IPS-18c (cell line): ENCODE results near the gene NPAS2.

ENCODE experiments used
- H3K4me3 ChIP-seq: 2 replicates; pipeline ENCODE4 v1.7.0; 2013; ENCODE audit warnings: low read depth, mild to moderate bottlenecking, low read length, moderate library complexity; ENCODE audit not compliant: insufficient read depth
- H3K9me3 ChIP-seq: one replicate; pipeline ENCODE4 v1.6.1; 2013; ENCODE audit warnings: mild to moderate bottlenecking, low read length, moderate library complexity; ENCODE audit not compliant: control insufficient read depth, insufficient read depth

NPAS2 gene

GRCh38 chr2:100789361-100789760 is 30.6 kb upstream of the NPAS2 start:
- H3K4me3 ChIP-seq, result no peak overlapping the region
- H3K9me3 ChIP-seq, result peaks cover 2% of the 10 kb centered on the region

DNA sequence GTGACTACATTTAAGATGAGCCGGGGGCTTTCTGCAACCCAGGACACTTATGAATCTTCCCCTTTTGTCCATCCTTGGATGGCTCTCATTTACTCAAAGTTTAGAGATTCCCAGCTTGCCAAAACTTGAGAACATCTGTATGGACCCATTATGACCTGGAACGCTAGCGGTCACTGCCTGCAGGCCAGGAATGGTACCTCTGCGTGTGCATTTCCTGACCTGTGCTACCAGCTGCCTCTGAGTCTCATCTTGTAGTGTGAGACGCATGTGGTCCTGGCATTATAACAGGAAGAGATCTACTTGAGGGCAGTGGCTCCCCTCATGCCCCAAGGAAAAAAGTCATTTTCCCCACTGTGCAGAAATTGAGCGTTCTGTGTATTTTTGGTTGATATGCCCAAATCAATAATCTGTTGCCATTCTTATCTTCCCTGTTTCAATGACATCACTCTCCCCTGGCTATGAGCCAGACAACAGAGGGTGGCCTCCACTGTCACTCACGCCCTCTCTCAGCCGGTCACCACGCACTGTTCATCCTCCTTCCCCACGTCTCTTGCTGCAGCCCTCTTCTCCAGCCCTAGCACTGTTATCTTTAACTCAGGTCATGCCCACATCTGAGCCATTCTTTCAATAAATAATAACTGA is 28.5 kb upstream of the NPAS2 start:
- Histone ChIP-seq H3K9me3 (no peaks in the 10 kb centered on the region), H3K4me3 (no peak overlapping the region)

DNA sequence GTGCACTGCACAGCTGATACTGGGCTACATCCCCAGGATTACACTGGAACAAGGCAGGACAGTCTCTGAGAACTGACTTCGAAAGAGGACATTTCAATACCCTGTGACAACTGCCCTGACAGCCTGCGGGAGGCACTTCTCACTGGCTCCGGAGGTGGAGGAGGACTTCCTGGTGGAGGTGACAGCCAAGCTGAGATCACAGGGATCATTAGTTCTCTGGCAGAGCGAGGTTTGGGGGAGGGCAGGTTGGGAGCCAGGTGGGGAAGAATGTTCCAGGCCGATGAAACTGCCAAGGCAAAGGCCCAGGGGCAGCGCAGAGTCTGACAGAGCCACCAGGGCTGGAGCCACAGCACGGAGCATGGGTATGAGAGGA is 28.0 kb upstream of the NPAS2 start:
- Histone ChIP-seq H3K9me3 (no peaks in the 10 kb centered on the region), H3K4me3 (no peak overlapping the region)

GRCh38 chr2:100793220-100793619 is 26.7 kb upstream of the NPAS2 start:
- Histone ChIP-seq H3K9me3 (no peaks in the 10 kb centered on the region), H3K4me3 (no peak overlapping the region)

DNA sequence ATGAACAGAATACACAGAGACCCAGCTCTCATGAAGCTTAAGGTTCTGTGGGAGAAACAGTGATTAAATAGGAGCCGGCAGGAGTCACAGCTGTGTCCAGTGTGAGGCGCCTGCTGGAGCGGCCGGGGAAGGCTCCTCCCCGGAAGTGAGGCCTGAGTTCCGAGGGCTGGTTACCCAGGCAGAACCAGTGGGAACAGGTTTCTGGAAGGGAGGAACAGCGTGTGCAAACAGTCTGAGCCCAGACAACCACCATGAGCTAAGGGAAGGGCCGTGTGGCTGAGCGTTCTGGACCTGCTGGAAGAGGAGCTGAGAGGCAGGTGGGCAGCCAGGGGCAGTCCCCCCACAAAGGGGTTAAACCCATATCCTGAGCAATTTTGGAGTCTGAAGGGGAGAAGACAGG is 26.0 kb upstream of the NPAS2 start:
- Histone ChIP-seq H3K4me3 (no peak overlapping the region), H3K9me3 (no peaks in the 10 kb centered on the region)

DNA sequence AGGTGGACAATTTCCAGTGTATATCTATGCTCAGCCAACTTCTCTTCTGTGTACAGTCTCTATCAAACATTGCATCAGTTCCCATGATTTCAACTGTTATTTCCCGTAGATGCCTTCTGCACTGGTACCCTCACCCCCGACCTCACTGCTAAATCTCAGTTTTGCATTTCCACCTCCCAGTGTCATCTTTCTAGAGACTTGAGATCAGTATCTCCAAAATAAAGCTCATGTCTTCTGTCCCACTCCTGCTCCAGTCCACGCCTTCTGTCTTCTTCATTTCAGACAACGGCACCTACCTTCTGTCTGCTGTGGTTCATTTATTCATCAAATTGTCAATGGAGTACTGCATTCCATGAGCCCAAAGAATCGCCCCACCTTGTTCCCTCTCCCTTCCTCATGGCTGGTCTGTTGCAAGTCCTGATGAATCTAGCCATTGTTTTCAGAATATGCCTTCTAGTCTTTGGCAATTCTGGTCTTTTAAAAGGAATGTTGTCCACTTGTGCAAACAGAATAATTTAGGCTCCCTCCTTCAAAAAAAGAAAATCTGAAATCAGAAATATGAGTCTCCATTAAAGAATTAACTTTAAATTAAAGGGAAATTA is 23.3 kb upstream of the NPAS2 start:
- H3K9me3 ChIP-seq, result no peaks in the 10 kb centered on the region
- H3K4me3 ChIP-seq, result no peak overlapping the region

- H3K9me3 ChIP-seq, result no peaks in the 10 kb centered on the region
- no peak overlapping the region for H3K4me3 ChIP-seq
These were observed 20.3 kb upstream of the NPAS2 start for GRCh38 chr2:100799686-100800085.

DNA sequence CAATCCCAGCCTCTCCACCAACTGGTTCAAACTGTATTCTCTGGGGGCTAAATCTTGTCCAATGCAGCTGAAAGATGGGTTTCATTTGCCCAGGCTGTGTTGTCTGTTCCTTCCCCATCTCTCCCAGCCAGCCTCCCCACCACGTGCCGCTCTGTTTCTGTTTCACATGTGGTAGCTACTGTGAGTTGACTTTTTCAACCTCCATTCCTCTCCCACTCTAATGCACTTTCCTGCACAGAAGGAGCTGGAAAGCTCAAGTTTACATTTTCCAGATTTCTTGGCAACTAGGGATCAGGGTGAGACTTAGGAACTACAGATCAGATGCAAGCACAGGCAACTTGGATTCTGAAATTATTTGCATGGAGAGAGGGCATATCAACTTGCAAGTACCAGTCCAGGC is 19.0 kb upstream of the NPAS2 start:
- Histone ChIP-seq H3K4me3 (no peak overlapping the region), H3K9me3 (no peaks in the 10 kb centered on the region)

DNA sequence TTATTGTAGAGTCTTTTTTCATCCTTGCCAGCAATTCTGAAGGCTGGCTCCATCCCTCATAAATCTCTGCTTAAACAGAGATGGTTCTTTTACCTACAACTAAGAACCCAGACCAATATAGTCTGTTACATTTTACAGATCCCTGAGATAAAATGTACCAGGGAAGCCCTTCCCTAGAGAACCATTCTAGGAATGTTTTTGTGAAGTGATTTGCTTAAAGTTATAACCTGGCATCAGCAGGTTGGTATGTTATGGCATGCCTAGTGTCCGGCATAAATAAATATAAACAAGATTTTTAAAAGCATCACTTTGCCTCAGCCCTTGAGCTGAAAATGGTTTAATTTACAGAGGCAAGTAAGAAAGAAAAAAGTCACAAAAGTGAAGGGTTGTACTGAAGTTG is 18.5 kb upstream of the NPAS2 start:
- no peak overlapping the region for H3K4me3 ChIP-seq
- no peaks in the 10 kb centered on the region for H3K9me3 ChIP-seq

DNA sequence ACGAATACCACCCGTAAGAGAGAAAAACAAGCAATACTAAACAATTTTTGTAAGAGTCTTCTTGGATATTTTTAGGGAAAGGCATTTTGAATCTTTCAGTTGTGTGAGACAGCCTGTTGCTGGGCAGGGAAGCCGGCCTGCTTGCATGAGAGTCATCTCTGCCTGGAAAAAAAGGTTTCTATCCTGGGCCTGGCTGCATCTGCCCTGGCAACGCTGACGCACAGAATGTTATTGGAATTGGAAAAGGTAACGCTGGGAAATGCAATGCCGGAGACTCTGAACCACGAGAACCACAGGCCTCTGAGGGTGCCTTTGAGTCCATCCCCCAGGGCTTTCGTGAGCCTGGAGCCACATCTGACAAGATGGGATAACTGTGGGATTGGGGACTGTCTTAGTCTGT is 17.9 kb upstream of the NPAS2 start:
- no peak overlapping the region for H3K4me3 ChIP-seq
- H3K9me3 ChIP-seq, result no peaks in the 10 kb centered on the region

DNA sequence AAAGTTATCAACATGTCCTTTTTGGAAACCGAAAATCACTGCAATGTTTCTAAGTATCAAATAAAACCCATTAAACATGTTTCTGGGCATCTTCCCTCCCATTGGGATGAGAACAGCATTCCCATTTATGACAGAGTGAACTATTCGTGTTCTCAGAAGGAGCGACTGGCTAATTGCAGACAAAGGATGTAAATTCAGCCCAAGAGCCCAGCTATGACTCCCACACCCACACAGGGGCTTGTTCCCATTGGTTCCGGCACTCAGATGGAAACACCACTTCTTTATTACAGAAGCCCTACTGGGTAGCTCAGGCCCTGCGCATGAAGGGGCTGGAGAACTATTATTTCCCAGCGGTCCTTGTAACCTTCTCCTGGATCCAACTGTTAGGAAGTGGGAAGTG is 16.6 kb upstream of the NPAS2 start:
- no peaks in the 10 kb centered on the region for H3K9me3 ChIP-seq

DNA sequence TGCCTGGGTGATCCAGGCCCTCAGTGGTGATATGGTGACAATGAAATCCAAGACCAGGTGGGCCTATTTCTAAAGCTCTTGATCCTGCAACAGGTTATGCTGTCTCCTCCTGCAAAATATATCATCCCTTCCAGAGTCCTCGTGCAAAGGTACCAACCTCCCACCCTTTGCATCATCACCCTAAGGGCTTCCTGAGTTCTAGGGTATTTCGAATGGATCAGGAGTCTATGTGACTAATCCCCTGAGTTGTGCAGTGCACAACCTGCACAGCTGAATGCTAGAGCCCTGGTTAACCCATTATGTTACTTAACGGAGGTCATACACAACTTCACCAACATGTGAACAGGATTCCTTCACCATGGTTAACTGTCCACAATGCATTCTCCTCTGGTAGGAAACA is 13.4 kb upstream of the NPAS2 start:
- Histone ChIP-seq H3K9me3 (no peaks in the 10 kb centered on the region), H3K4me3 (no peak overlapping the region)

More for the DNA sequence above, 16.6 kb upstream of the NPAS2 start:
- no peak overlapping the region for H3K4me3 ChIP-seq

DNA sequence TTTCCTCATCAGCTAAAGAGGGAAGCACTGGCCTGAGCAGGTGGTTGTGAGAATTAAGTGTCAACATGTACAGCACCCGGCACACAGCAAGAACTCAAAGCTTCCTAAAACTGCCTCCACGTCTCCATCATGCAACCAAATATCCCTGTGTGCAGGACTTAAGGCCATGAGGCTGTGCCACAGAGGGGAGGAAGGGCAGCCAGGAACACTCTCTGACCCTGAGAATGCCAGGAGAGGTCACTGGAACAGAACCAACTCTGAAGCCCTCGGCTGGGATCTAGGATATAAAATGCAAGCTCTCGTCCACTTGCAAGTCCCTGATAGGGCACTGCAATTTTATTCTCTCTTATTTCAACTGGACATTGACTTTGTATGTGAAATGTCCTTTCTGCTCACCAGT is 12.2 kb upstream of the NPAS2 start:
- Histone ChIP-seq H3K9me3 (no peaks in the 10 kb centered on the region), H3K4me3 (no peak overlapping the region)

GRCh38 chr2:100808582-100808981 is 11.4 kb upstream of the NPAS2 start:
- Histone ChIP-seq H3K4me3 (no peak overlapping the region), H3K9me3 (no peaks in the 10 kb centered on the region)

- no peak overlapping the region; the same call in 1 of the 2 replicates for H3K4me3 ChIP-seq
- no peaks in the 10 kb centered on the region for H3K9me3 ChIP-seq
These were observed 10.4 kb upstream of the NPAS2 start for GRCh38 chr2:100809506-100809905.

DNA sequence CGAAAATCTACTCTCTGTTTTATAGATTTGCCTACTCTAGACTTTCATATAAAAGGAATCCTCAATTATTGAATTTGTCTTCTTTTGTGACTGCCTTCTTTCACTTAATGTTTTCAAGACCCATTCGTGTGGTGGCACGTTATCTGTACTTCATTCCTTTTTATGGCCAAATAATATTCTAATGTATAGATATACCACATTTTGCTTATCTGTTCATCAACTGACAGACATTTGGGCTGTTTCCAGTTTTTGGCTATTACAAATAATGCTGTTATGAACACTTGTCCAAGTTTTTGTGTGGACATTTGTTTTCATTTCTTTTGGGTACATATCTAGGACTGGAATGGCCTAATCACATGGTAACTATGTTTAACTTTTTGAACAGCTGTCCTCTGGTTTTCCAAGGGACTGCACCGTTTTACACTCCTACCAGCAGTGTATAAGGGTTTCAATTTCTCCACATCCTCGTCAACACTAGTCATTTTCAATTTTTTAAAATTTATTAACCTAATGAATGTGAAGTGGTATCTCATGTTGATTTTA is 9.3 kb upstream of the NPAS2 start:
- no peak overlapping the region for H3K4me3 ChIP-seq
- no peaks in the 10 kb centered on the region for H3K9me3 ChIP-seq

- Histone ChIP-seq H3K4me3 (no peak overlapping the region), H3K9me3 (no peaks in the 10 kb centered on the region)
These were observed 7.8 kb upstream of the NPAS2 start for GRCh38 chr2:100812116-100812515.

GRCh38 chr2:100812573-100812972 is 7.4 kb upstream of the NPAS2 start:
- Histone ChIP-seq H3K4me3 (no peak overlapping the region), H3K9me3 (no peaks in the 10 kb centered on the region)

DNA sequence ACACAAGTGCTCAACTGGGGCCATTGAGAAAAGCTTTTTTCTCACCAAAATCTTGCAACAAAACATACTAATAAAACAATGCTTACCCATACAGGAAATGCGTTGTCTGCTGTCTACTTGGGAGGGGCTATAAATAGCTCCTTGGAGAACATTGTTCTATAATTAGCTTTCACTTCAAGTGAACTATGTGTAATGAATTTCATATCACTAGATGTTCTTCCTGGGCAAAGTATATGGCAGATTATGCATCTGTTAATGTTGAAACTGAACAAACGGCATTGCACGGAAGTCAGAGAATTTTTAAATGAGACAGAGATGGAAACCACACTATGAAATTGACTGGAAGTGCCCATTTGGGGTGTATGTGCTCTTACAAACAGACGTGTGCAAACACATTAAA is 6.4 kb upstream of the NPAS2 start:
- no peaks in the 10 kb centered on the region for H3K9me3 ChIP-seq
- H3K4me3 ChIP-seq, result no peak overlapping the region
